H9 (cell line): ENCODE measurements around the gene BRMS1. TPM values are rescaled to one million over a fixed set of nuclear protein-coding genes. Genes with fewer than 3 reads are reported as not detected.

Experiments
- DNase-seq: peaks from one replicate; pipeline ENCODE4 v3.0.0-alpha.2; 2017
- H2AFZ ChIP-seq: one replicate; pipeline ENCODE4 v1.6.1; 2013; ENCODE audit warnings: mild to moderate bottlenecking, low read length, control low read depth, moderate library complexity
- H2AK5ac ChIP-seq: 2 replicates; pipeline ENCODE4 v1.6.1; 2013; ENCODE audit warnings: low read length, control low read depth, mixed read lengths; ENCODE audit not compliant: insufficient read length
- H2BK120ac ChIP-seq: one replicate; pipeline ENCODE4 v1.6.1; 2013; ENCODE audit warnings: low read depth, mild to moderate bottlenecking, low read length, control low read depth, inconsistent platforms; ENCODE audit not compliant: poor library complexity, severe bottlenecking
- H2BK12ac ChIP-seq: 2 replicates; pipeline ENCODE4 v1.6.1; 2013; ENCODE audit warnings: low read length, control low read depth, mixed read lengths, low read depth; ENCODE audit not compliant: insufficient read length
- H2BK15ac ChIP-seq: 2 replicates; pipeline ENCODE4 v1.6.1; 2013; ENCODE audit warnings: low read depth, low read length, control low read depth
- H2BK20ac ChIP-seq: one replicate; pipeline ENCODE4 v1.6.1; 2013; ENCODE audit warnings: low read depth, mild to moderate bottlenecking, low read length, control low read depth, inconsistent platforms; ENCODE audit not compliant: poor library complexity, severe bottlenecking
- H2BK5ac ChIP-seq: 2 replicates; pipeline ENCODE4 v1.6.1; 2013; ENCODE audit warnings: low read length, control low read depth, mixed read lengths; ENCODE audit not compliant: insufficient read length
- H3K14ac ChIP-seq: 2 replicates; pipeline ENCODE4 v1.6.1; 2013; ENCODE audit warnings: low read length, control low read depth; ENCODE audit not compliant: insufficient read depth
- H3K18ac ChIP-seq: 2 replicates; pipeline ENCODE4 v1.6.1; 2013; ENCODE audit warnings: low read depth, mild to moderate bottlenecking, mixed read lengths, low read length, control low read depth; ENCODE audit not compliant: insufficient read length
- H3K23ac ChIP-seq: 2 replicates; pipeline ENCODE4 v1.6.1; 2013; ENCODE audit warnings: low read length, control low read depth, mixed read lengths, low read depth; ENCODE audit not compliant: insufficient read length
- H3K23me2 ChIP-seq: 2 replicates; pipeline ENCODE4 v1.6.1; 2013; ENCODE audit warnings: low read depth, mild to moderate bottlenecking, mixed read lengths, low read length, control low read depth; ENCODE audit not compliant: insufficient read length, poor library complexity, severe bottlenecking
- H3K27ac ChIP-seq: 2 replicates; pipeline ENCODE4 v1.5.1; 2013; ENCODE audit warnings: low read length, control low read depth, mixed read lengths, low read depth; ENCODE audit not compliant: insufficient read length
- H3K27me3 ChIP-seq: 2 replicates; pipeline ENCODE4 v1.6.1; 2013; ENCODE audit warnings: low read length, control low read depth, inconsistent platforms; ENCODE audit not compliant: insufficient read depth
- H3K4ac ChIP-seq: 2 replicates; pipeline ENCODE4 v1.6.1; 2013; ENCODE audit warnings: low read depth, mild to moderate bottlenecking, control low read depth, inconsistent platforms, low read length, moderate library complexity
- H3K4me1 ChIP-seq: 2 replicates; pipeline ENCODE4 v1.6.1; 2013; ENCODE audit warnings: low read length, control low read depth, inconsistent platforms; ENCODE audit not compliant: insufficient read depth
- H3K4me2 ChIP-seq: 2 replicates; pipeline ENCODE4 v1.6.1; 2013; ENCODE audit warnings: low read length, control low read depth, mixed read lengths; ENCODE audit not compliant: insufficient read length, insufficient read depth
- H3K56ac ChIP-seq: 2 replicates; pipeline ENCODE4 v1.6.1; 2013; ENCODE audit warnings: low read depth, mild to moderate bottlenecking, mixed read lengths, low read length, control low read depth; ENCODE audit not compliant: insufficient read length
- H3K79me1 ChIP-seq: 2 replicates; pipeline ENCODE4 v1.6.1; 2013; ENCODE audit warnings: low read depth, mild to moderate bottlenecking, moderate library complexity, low read length, control low read depth, inconsistent platforms; ENCODE audit not compliant: insufficient read depth, poor library complexity, severe bottlenecking
- H3K79me2 ChIP-seq: 2 replicates; pipeline ENCODE4 v1.6.1; 2013; ENCODE audit warnings: low read length, control low read depth, inconsistent platforms; ENCODE audit not compliant: insufficient read depth
- H3K9ac ChIP-seq: 2 replicates; pipeline ENCODE4 v1.6.1; 2013; ENCODE audit warnings: low read length, control low read depth, mixed read lengths; ENCODE audit not compliant: insufficient read length; ENCODE audit errors: extremely low read depth
- H3K9me3 ChIP-seq: one replicate; pipeline ENCODE4 v1.6.1; 2013; ENCODE audit warnings: low read depth, low read length, inconsistent platforms; ENCODE audit not compliant: control insufficient read depth
- H3T11ph ChIP-seq: one replicate; pipeline ENCODE4 v1.6.1; 2013; ENCODE audit warnings: mild to moderate bottlenecking, low read length, control low read depth, inconsistent platforms
- H4K20me1 ChIP-seq: one replicate; pipeline ENCODE4 v1.6.1; 2013; ENCODE audit not compliant: control insufficient read depth, insufficient read length, insufficient read depth
- H4K5ac ChIP-seq: 2 replicates; pipeline ENCODE4 v1.6.1; 2013; ENCODE audit warnings: low read depth, mild to moderate bottlenecking, mixed read lengths, low read length, control low read depth; ENCODE audit not compliant: insufficient read length
- H4K8ac ChIP-seq: replicated peaks from 2 replicates; pipeline ENCODE4 v1.6.1; 2013; ENCODE audit warnings: low read length, control low read depth, mixed read lengths, low read depth; ENCODE audit not compliant: insufficient read length
- H4K91ac ChIP-seq: 2 replicates; pipeline ENCODE4 v1.6.1; 2013; ENCODE audit warnings: low read depth, mild to moderate bottlenecking, moderate library complexity, mixed read lengths, low read length, control low read depth; ENCODE audit not compliant: insufficient read length
- H3K27ac Mint-ChIP-seq, 3 experiments: 2 replicates in 2 of 3; 3 replicates in 1 of 3; pipeline ENCODE4 v1.8.0; 2020 to 2021; ENCODE audit warnings: mixed read lengths in 3 of 3, mild to moderate bottlenecking in 1 of 3, moderate library complexity in 1 of 3
- H3K27me3 Mint-ChIP-seq: 2 replicates; pipeline ENCODE4 v1.8.0; 2021; ENCODE audit warnings: low read depth, mild to moderate bottlenecking, moderate library complexity, mixed read lengths
- H3K36me3 Mint-ChIP-seq, 3 experiments: 2 replicates in 2 of 3; 3 replicates in 1 of 3; pipeline ENCODE4 v1.8.0; 2020 to 2021; ENCODE audit warnings: low read depth in 3 of 3, mixed read lengths in 3 of 3; ENCODE audit not compliant: insufficient read depth in 1 of 3
- H3K4me1 Mint-ChIP-seq, 2 experiments: 2 replicates each; pipeline ENCODE4 v1.8.0; 2020; ENCODE audit warnings: mixed read lengths in 2 of 2
- H3K4me3 Mint-ChIP-seq, 2 experiments: 2 replicates in 1 of 2; 3 replicates in 1 of 2; pipeline ENCODE4 v1.8.0; 2020 to 2021; ENCODE audit warnings: mild to moderate bottlenecking in 2 of 2, mixed read lengths in 2 of 2, moderate library complexity in 1 of 2
- H3K9me3 Mint-ChIP-seq, 2 experiments: 2 replicates in 1 of 2; 3 replicates in 1 of 2; pipeline ENCODE4 v1.8.0; 2020; ENCODE audit warnings: mild to moderate bottlenecking in 2 of 2, mixed read lengths in 2 of 2, moderate library complexity in 1 of 2
- CTCF ChIP-seq: fragments of 200-600 bp; sonication (generic); conservative IDR thresholded peaks from 3 replicates; pipeline ENCODE4 v1.8.0; 2021; ENCODE audit warnings: antibody characterized with exemption, mild to moderate bottlenecking
- WGBS: extraction: QIAGEN DNeasy Blood & Tissue Kit; methylation state at CpG from one replicate; pipeline ENCODE4 v1.1.7; 2013; ENCODE audit warnings: missing lambda C conversion rate, low lambda C conversion rate, mixed read lengths; ENCODE audit not compliant: insufficient read length; ENCODE audit errors: extremely low coverage; 5-methylcytosine and 5-hydroxymethylcytosine counted together
- total RNA-seq: library from RNA; stranded (reverse); gene quantifications from 2 replicates; pipeline ENCODE4 v1.2.1, GENCODE V29; 2021

BRMS1 gene
- total RNA-seq, 1 experiment from 2014 or later: 50.1 TPM

- no peak overlapping the region for H3K23ac ChIP-seq
- Mint-ChIP-seq H3K36me3 (peaks cover 46 to 75% (median 68%) of the 10 kb centered on the region in 3 experiments), H3K4me1 (peaks cover 10 to 16% of the 10 kb centered on the region in 2 experiments), H3K27me3 (no peaks in the 10 kb centered on the region; the same call in 1 of the 2 replicates), H3K9me3 (no peaks in the 10 kb centered on the region), H3K27ac (peak overlapping the region in 1 of 3 experiments; percentile 72; a peak in 2 of 7 replicates), H3K4me3 (no peak overlapping the region)
- TF ChIP-seq CTCF: no peak
- WGBS: no CpG with 5 or more reads among the region's 8 CpGs
- H3K4ac ChIP-seq: no peak overlapping the region
- H4K91ac ChIP-seq: no peak overlapping the region
- no peaks in the 10 kb centered on the region for H3K4me1 ChIP-seq
- H3T11ph ChIP-seq: no peak overlapping the region
- no peak overlapping the region for H2BK120ac ChIP-seq
- H3K79me1 ChIP-seq: no peaks in the 10 kb centered on the region
- no peak overlapping the region for H3K18ac ChIP-seq
- H4K8ac ChIP-seq: no peak overlapping the region
- H2BK15ac ChIP-seq: no peak overlapping the region
- no peak overlapping the region for H2AFZ ChIP-seq
- no peak overlapping the region for H2BK20ac ChIP-seq
- H3K27me3 ChIP-seq: no peaks in the 10 kb centered on the region
- no peak overlapping the region for H3K14ac ChIP-seq
- H3K9ac ChIP-seq: no peak overlapping the region
- no peaks in the 10 kb centered on the region; the same call in 1 of the 2 replicates for H3K79me2 ChIP-seq
- H4K5ac ChIP-seq: no peak overlapping the region
- H2BK5ac ChIP-seq: no peak overlapping the region
- H3K56ac ChIP-seq: no peak overlapping the region
- no peak overlapping the region for H3K27ac ChIP-seq
- H2AK5ac ChIP-seq: no peak overlapping the region
- no peaks in the 10 kb centered on the region for H3K9me3 ChIP-seq
- DNase-seq: no peak
- no peaks in the 10 kb centered on the region for H4K20me1 ChIP-seq
- H3K23me2 ChIP-seq: peaks cover 5% of the 10 kb centered on the region
- H2BK12ac ChIP-seq: no peak overlapping the region
- H3K4me2 ChIP-seq: no peak overlapping the region
Observed at GRCh38 chr11:66366844-66367477, 22.1 kb upstream of the BRMS1 start.
